GM12878 (cell line): ENCODE data around the gene SZRD1. TPM values are rescaled to one million over a fixed set of nuclear protein-coding genes. Genes with fewer than 3 reads are reported as not detected.

Experiments
- E4F1 ChIP-seq: fragments of 450-650 bp; IDR thresholded peaks from 2 replicates; pipeline ENCODE4 v1.6.1; 2018; ENCODE audit warnings: borderline replicate concordance, mild to moderate bottlenecking; ENCODE audit not compliant: partially characterized antibody
- EGR1 ChIP-seq, 2 experiments: IDR thresholded peaks; 1 replicate in 1 of 2; 2 replicates in 1 of 2; pipeline ENCODE4 v1.6.1; 2011 to 2012; ENCODE audit warnings: low read depth in 2 of 2, low read length in 2 of 2, borderline replicate concordance in 1 of 2, mild to moderate bottlenecking in 1 of 2, moderate library complexity in 1 of 2
- FOXM1 ChIP-seq: IDR thresholded peaks from 2 replicates; pipeline ENCODE4 v1.6.1; 2012; ENCODE audit warnings: low read depth, mild to moderate bottlenecking, inconsistent platforms, low read length, moderate library complexity
- GABPA ChIP-seq: IDR thresholded peaks from 2 replicates; pipeline ENCODE4 v1.6.1; 2014; ENCODE audit warnings: antibody characterized with exemption, low read depth, mild to moderate bottlenecking, inconsistent platforms
- KAT2A ChIP-seq: conservative IDR thresholded peaks from 2 replicates; pipeline ENCODE4 v1.6.1; 2011; ENCODE audit warnings: low read depth, low read length; ENCODE audit not compliant: control insufficient read depth
- KDM1A ChIP-seq: fragments of 200-600 bp; sonication (generic); IDR thresholded peaks from 2 replicates; pipeline ENCODE4 v1.6.1; 2016; ENCODE audit warnings: borderline replicate concordance
- PAX8 ChIP-seq: fragments of 450-650 bp; IDR thresholded peaks from 2 replicates; pipeline ENCODE4 v1.6.1; 2017; ENCODE audit warnings: mild to moderate bottlenecking, moderate library complexity
- PKNOX1 ChIP-seq: fragments of 450-650 bp; IDR thresholded peaks from 2 replicates; pipeline ENCODE4 v1.6.1; 2016; ENCODE audit warnings: mild to moderate bottlenecking
- POLR2AphosphoS2 ChIP-seq: IDR thresholded peaks from 2 replicates; pipeline ENCODE4 v1.6.1; 2011; ENCODE audit warnings: low read depth, mild to moderate bottlenecking, low read length, improper control_type of control experiment, moderate library complexity
- POU2F2 ChIP-seq: IDR thresholded peaks from 3 replicates; pipeline ENCODE4 v1.6.1; 2011; ENCODE audit warnings: low read depth, mild to moderate bottlenecking, low read length, borderline replicate concordance
- RAD51 ChIP-seq: fragments of 450-650 bp; IDR thresholded peaks from 2 replicates; pipeline ENCODE4 v1.6.1; 2016; ENCODE audit warnings: moderate library complexity, mild to moderate bottlenecking, inconsistent platforms
- RFX5 ChIP-seq: IDR thresholded peaks from 2 replicates; pipeline ENCODE4 v1.6.1; 2011; ENCODE audit warnings: low read depth, low read length, improper control_type of control experiment
- STAT3 ChIP-seq: IDR thresholded peaks from 2 replicates; pipeline ENCODE4 v1.6.1; 2011; ENCODE audit warnings: low read depth, low read length, improper control_type of control experiment
- TAF1 ChIP-seq: IDR thresholded peaks from 2 replicates; pipeline ENCODE4 v1.6.1; 2011; ENCODE audit warnings: mild to moderate bottlenecking, low read depth, low read length, borderline replicate concordance
- TCF12 ChIP-seq: IDR thresholded peaks from 2 replicates; pipeline ENCODE4 v1.6.1; 2011; ENCODE audit warnings: low read depth, mild to moderate bottlenecking, low read length
- TCF3 ChIP-seq: IDR thresholded peaks from 2 replicates; pipeline ENCODE4 v1.6.1; 2012; ENCODE audit warnings: low read depth, mild to moderate bottlenecking, low read length, borderline replicate concordance; ENCODE audit not compliant: insufficient read depth
- YY1 ChIP-seq: IDR thresholded peaks from 2 replicates; pipeline ENCODE4 v1.6.1; 2011; ENCODE audit warnings: low read depth, mild to moderate bottlenecking, low read length
- ZBTB40 ChIP-seq: fragments of 450-650 bp; IDR thresholded peaks from 2 replicates; pipeline ENCODE4 v1.6.1; 2016; ENCODE audit warnings: mild to moderate bottlenecking, moderate library complexity, borderline replicate concordance
- ZZZ3 ChIP-seq: IDR thresholded peaks from 2 replicates; pipeline ENCODE4 v1.6.1; 2011; ENCODE audit warnings: low read depth; ENCODE audit not compliant: control insufficient read depth, insufficient read length
- polyA plus RNA-seq, 11 experiments: library from polyadenylated mRNA; depleted of rRNA in 4 of 11; unstranded in 6 of 11; stranded (reverse) in 5 of 11; fragments of >200 nt; fragmentation: Nextera tagmentation in 4 of 11; fragmentation: Illumina TruSeq in 1 of 11; extraction: Ambion mirVana in 4 of 11; extraction: Trizol in 1 of 11; gene quantifications; 1 replicate in 1 of 11; 2 replicates in 10 of 11; pipeline versions ENCODE4 v1.2.1 to v1.2.3, GENCODE V29; 2011 to 2016; ENCODE audit warnings: inconsistent platforms in 2 of 11, missing spikeins in 2 of 11, low read depth in 1 of 11
- total RNA-seq, 4 experiments: library from RNA; depleted of rRNA in 3 of 4; stranded (reverse); fragments of >200 nt in 3 of 4; fragmentation: Illumina TruSeq in 1 of 4; extraction: Trizol in 1 of 4; gene quantifications; 2 replicates each; pipeline versions ENCODE4 v1.2.1 to v1.2.3, GENCODE V29; 2013 to 2021

Gene SZRD1
- total and polyA plus RNA-seq, 10 of the 15 experiments (the other 5 are each of a cell fraction or from before 2014, with no cell fraction given) = 5.6 to 213 (median 113) TPM

GRCh38 chr1:16367258-16367967, 371 bp downstream of the SZRD1 start (continued):
- TF ChIP-seq POU2F2 (peak; percentile 4; the same call in 1 of the 3 replicates), RFX5 (no peak), EGR1 (IDR thresholded peaks at IDR 0.05; ENCODE audit: borderline replicate concordance in 1 of 2, low read depth in 2 of 2, low read length in 2 of 2) (peak in 1 of 2 experiments; percentile 45; a peak in 1 of 3 replicates), TAF1 (peak; percentile 76), KAT2A (no peak), YY1 (peak; percentile 33; the same call in 1 of the 2 replicates), ZBTB40 (no peak), TCF3 (0 out of 2 replicates have a peak, but pooled peaks have one; percentile 6), GABPA (no peak), RAD51 (no peak), FOXM1 (peak; percentile 68), KDM1A (no peak), ZZZ3 (no peak), E4F1 (peak; percentile 57), PAX8 (no peak; the same call in 1 of the 2 replicates), TCF12 (peak; percentile 25; the same call in 1 of the 2 replicates), STAT3 (no peak), POLR2AphosphoS2 (peak; percentile 35), PKNOX1 (peak; percentile 93)
